Medulla oblongata (tissue), 1 donor: ENCODE measurements around the gene C1orf122.

Source experiments
- DNase-seq: peaks from one replicate; pipeline ENCODE4 v3.0.0-alpha.2; 2015; ENCODE audit errors: extremely low spot score

The C1orf122 gene

DNA sequence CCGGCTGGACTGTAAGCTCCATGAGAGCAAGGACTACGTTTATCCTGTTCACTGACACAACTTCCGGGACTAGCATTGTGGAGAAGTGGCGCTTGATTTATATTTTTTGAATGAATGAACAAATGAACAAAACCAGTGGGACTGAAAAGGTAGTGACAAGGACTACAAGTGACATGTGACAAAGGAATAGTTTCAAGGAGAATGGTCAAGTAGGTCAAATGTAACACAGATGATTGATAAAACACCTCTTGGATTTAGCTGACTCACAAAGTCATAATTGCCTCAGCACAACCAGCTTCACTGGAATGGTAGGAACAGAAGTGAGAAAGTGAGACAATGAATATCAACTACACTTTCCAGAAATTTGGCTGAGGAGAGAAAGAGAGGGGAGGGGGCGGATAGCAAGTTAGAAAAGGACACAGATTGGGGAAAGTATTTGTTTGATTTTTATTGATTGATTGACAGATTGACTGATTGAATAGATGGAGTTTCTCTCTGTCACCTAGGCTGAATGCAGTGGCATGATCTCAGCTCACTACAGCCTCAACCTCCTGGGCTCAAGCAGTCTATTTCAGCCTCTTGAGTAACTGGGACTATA is 37.6 kb downstream of the C1orf122 start:
- no peak for DNase-seq

DNA sequence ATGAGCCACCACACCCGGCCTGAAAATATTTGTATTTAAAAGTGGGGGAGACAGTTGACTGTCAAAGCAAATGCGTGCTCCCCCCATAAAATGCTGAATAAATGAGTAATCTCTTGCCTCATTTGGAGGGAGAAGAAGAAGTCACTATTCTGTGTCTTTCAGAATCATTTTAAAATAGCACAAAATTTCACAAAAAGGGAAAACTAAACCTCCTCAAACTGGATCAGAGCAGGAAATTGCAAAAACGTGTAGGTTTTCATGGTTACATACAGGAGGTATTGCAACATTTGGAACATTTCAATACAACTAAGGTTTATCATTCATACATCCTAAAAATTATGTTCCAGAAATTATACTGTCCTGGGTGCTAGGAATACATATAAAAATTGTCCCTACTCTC is 38.2 kb downstream of the C1orf122 start:
- DNase-seq: no peak

DNA sequence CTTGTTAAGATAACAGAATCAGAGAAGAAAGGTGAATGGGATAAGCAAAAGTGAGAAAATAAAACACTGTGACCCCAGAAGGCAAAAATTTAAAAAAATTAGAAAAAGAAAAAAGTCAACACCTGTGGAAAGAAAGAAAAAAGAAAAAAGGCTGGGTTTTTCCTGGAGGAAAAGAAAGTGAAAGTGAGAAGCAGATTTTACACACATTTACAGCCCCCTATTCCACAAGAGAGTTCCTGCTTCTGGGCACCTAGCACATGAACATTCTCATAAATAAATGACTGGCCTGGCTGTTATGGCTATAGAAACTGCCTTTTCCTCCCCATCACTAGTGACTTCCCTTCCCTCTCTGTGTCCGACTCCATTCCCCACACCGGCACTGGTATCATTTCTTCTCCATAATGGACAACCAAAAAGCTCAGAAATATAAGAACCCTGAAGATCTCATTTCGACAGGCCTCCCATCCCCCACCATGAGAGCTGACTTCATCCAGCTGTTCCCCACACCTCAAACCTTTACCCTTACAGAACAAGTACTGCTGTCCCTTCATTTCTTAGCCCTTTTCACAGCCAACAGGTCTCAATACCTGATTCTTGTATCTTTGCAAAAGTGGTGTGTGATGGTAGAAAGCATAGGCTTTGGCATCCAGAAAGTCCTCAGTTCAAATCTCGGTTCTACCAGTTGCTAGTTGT is 39.2 kb downstream of the C1orf122 start:
- DNase-seq: no peak

DNA sequence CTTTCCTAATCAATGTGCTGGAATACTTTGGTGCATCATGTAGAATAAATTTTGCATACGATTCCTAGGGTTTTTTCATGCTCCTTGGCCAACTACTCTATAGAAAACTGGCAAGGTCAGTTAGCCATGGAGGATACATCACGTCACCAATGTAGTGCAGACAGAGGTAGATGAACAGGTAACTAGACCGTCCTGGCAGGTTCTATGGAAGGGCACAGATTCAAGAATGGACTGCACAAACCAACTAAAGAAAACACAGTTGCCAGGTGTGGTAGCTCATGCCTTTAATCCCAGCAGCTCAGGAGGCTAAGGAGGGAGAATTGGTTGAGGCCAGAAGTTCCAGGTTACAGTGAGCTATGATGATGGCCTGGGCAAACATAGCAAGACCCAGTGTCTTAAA is 41.9 kb downstream of the C1orf122 start:
- no peak for DNase-seq

DNA sequence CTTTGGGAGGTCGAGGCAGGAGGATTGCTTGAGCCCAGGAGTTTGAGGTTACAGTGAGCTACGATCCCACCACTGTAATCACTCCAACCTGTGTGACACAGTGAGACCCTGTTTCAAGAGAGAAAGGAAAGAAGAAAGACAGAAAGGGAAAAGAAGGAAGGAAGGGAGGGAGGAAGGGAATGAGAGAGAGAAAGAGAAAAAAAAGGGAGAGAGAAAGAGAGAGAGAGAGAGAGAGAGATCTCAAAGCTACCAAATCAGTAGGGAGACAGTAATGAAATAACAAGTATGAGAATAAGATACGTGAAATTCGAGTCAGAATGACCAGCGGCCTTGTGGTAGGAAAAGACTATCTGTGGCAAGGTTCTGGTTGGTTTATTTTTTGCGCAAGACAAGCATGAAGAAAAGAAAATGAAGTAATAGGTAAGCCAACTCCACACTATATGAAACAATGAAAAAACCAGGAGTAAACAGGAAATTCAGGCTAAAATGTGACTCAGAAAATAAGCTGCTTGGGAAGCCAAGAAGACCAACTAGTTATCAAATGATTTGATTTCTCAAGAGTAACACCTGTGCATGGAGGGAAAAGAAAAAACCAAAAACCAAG is 42.9 kb downstream of the C1orf122 start:
- no peak for DNase-seq

DNA sequence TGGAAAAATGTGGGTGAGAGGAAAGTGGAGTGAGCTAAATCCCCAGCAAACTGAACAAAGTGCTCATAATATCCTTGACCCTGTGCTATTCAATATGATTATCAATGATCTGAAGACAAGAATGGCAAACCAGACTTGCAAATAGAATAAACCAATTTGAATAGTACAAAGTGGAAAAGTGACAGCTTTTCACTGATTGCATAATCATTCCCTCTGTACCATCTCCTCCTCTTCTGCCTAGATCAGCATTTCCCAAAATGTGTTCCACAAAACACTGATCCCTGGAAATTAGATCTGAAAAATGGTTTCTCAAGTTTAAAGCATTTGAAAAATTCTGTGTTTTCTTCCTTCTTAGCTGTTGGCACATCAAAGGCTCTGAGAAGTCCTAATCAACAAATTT is 43.7 kb downstream of the C1orf122 start:
- DNase-seq: no peak

DNA sequence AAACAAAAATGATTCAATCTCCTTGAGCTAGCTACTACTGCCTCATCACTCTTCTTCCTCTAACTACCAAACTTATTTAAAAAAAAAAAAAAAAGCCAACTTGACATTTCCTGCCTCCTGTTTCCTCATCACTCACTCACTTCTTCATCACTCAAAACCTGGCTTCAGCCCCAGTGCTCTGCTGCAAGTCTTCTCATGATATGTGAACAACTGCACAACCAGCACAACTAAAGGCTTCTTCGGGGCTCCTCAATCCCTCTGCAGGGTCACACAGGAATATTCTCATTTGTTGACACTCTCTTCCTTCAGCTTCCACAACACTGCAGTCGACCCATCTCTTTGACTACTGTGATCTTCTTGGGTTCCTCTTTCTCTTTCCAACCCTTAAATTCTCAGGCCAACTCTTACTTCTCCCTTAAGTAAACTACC is 44.2 kb downstream of the C1orf122 start:
- DNase-seq: peak; percentile 11

DNA sequence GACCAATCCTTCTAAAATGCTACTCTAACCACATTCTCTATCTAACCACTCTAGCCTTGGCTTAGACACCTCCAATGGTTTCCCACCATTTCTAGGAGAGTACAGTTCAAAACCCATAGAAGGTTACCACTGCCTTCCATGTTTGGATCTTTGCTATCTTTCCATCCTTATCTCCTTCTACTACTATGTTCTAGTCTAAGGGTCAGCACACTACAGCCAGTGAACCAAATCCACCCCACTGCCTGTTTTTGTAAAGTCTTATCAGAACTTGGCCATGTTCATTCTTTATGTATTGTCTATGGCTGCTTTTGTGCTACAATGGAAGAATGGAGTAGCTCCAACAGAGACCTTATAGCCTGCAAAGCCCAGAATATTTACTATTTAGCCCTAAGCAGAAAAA is 45.6 kb downstream of the C1orf122 start:
- no peak for DNase-seq

DNA sequence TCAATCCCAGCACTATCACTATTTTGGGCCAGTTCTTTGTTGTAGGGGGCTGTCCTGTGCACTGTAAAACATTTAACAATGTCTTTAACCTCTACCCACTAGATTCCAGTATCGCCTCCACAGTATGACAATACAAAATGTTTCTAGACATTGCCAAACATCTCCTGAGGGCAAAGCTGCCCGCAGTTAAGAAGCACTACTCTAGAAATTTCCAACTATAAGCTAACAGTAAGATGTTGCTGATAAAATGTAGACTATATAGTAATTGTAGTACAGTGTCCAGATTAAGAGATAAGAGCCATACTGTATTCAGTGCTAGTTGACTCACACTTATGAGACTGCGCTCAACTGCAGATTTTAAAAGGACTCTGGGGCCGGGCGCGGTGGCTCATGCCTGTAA is 46.8 kb downstream of the C1orf122 start:
- no peak for DNase-seq
